Measurements from ENCODE around the gene RAB10.

Gene RAB10

GRCh38 chr2:26175466-26176278 lies 141.8 kb downstream of the RAB10 start:
- TF ChIP-seq GATA1 (IDR thresholded peaks at IDR 0.05; ENCODE audit: low read depth, low read length) (no peak), POLR2A (IDR thresholded peaks at IDR 0.05; ENCODE audit: low read length) (no peak)
- no peak for DNase-seq

- no peak for DNase-seq
Observed at GRCh38 chr2:26176279-26176615, 142.4 kb downstream of the RAB10 start.

DNA sequence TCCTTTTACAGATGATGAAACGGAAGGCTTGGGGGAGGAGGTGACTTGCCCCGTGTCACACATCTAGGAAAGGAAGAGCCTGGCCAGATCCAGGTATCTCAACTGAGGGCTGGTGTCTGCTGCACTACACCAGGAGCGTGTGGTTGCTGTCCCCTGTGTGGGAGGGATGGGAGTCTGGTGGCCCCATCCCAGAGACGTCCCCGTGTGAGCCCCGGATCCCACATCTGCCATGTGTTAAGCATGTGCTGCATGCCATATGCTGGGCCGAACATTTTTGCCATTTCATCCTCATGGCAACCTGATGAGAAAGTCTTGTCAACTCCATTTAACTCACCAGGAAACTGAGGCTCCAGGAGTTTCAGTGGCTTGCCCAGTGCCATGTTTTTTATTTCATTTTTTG lies 143.2 kb downstream of the RAB10 start:
- TF ChIP-seq POLR2A (IDR thresholded peaks at IDR 0.05; ENCODE audit: low read length) (no peak), GATA1 (IDR thresholded peaks at IDR 0.05; ENCODE audit: low read depth, low read length) (no peak)
- DNase-seq = no peak

More at GRCh38 chr2:26176279-26176615, 142.4 kb downstream of the RAB10 start:
- no peak for TF ChIP-seq POLR2A (IDR thresholded peaks at IDR 0.05; ENCODE audit: low read length)
- TF ChIP-seq GATA1 (IDR thresholded peaks at IDR 0.05; ENCODE audit: low read depth, low read length) = no peak

GRCh38 chr2:26178246-26178645 lies 144.4 kb downstream of the RAB10 start:
- no peak for TF ChIP-seq POLR2A (IDR thresholded peaks at IDR 0.05; ENCODE audit: low read length)
- TF ChIP-seq GATA1 (IDR thresholded peaks at IDR 0.05; ENCODE audit: low read depth, low read length) = no peak

DNA sequence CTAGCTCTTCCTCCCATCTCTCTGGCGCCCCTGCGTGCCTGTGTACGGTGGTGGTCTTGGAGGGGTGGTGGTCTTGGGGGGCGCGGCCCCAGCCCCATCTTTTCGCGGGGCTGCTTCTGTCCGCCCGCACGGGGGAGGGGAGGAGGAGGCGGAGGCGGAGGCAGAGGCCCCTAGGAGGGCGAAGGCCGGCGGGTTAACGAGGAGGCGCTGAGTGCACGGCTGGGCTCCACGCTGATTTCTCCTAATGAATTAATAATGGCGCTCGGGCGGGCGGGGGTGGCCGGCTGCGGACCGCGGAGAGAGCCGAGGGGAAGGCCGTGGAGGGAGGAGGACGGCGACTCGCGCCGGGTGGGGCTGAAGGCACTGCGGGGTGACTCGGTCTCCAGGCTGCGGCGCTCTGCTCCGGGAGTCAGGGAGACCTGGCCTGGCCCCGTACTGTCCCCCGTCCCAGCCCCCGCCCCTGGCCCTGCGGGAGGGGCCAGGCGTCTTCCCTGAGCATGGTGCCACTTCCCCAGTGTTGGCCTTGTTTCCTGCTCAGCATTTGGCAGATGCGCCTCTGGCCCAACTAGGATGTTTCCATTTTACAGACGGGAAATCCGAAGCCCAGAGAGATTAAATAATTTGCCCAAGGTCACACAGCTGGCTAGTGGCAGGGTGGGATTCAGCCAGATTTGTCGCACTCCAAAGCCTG lies 145.0 kb downstream of the RAB10 start:
- DNase-seq = peak; percentile 48 to 57
- TF ChIP-seq POLR2A (IDR thresholded peaks at IDR 0.05; ENCODE audit: low read length) = no peak

More at GRCh38 chr2:26178246-26178645, 144.4 kb downstream of the RAB10 start:
- no peak for DNase-seq

DNA sequence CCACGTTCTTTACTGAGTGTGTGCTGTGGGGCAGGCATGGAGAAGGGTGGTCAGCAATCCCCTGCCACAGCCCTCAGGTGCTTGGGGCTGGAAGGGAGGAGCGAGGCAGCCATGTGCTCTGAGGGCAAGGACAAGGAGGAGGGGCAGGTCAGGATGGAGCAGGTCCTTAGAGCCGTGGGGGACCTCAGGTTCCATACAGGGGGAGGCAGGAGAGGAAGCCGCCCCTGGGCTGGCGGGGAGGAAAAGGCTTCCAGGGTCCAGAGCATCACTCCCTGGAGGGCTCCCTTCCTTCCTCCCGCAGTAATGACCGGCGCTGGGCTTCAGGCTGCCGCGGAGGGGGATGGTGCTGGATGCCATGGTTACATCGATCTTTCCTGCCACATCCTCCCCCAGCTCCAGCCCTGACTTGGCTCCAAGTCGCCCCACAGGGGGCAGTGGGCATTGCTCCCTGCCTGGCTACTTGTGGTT lies 145.6 kb downstream of the RAB10 start:
- no peak for DNase-seq
- TF ChIP-seq POLR2A (IDR thresholded peaks at IDR 0.05; ENCODE audit: low read length) (no peak), GATA1 (IDR thresholded peaks at IDR 0.05; ENCODE audit: low read depth, low read length) (no peak)

DNA sequence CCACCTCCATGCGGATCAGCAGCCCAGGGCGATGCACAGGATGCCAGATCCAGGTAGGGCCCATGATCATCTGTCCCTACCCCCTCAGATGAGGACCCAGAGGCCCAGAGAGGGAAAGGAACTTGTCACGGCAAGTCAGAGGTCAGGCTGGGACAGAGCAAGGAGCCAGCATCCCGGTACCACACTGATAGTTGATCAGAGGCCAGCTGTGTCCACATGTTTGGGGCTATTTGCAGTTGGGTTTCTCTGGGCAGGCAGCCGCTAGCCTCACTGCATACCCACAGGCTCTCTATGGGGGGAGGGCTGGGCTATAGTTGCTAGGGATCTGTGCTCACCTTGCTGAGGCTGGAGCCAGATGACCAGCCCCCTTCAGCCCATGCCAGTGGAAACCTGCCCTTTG lies 148.6 kb downstream of the RAB10 start:
- TF ChIP-seq POLR2A (IDR thresholded peaks at IDR 0.05; ENCODE audit: low read length) = no peak
- no peak for TF ChIP-seq GATA1 (IDR thresholded peaks at IDR 0.05; ENCODE audit: low read depth, low read length)
- no peak for DNase-seq

DNA sequence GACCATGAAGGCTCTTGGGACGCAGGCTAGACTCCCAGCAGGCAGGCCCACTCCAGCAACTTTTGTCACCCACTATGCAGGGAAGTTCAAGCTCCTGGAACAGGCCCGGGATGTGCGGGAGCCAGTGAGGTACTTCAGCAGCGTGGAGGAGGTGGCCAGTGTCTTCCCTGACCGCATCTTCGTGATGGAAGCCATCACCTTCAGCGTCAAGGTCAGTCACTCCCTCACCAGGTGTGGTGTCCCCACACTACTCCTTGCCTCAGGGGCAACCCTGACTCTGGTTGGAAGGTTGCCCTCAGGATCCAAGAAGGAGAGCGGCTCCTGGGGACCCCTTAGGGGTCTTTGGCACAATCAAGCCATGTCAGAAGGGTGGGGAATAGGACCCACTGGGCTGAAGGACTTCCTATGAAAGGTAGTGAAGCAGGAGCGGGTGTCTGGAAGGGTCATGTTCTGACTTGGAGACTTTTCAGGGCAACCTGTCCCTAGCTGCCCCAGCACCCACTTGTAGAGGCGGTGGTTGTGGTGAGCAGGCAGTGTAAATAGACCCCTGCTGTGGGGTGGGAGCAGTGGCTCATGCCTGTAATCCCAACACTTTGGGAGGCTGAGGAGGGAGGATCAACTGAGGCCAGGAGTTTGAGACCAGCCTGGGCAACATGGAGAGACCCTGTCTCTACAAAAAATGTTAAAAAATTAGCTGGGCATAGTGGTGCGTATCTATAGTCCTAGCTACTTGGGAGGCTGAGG lies 149.2 kb downstream of the RAB10 start:
- TF ChIP-seq POLR2A (IDR thresholded peaks at IDR 0.05; ENCODE audit: low read length) = no peak
- no peak for TF ChIP-seq GATA1 (IDR thresholded peaks at IDR 0.05; ENCODE audit: low read depth, low read length)
- DNase-seq = no peak

DNA sequence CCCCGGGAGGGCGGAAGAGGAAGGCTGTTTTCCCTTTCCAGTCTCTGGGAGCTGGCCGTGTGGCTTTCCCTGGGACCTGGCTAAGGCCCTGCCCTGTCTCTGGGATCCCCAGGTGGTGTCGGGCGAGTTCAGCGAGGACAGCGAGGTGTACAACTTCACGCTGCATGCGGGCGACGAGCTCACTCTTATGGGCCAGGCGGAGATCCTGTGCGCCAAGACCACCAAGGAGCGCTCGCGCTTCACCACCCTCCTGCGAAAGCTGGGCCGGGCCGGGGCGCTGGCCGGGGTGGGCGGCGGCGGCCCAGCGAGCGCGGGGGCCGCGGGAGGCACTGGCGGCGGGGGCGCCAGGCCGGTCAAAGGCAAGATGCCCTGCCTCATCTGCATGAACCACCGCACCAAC lies 150.2 kb downstream of the RAB10 start:
- DNase-seq = no peak
- TF ChIP-seq POLR2A (IDR thresholded peaks at IDR 0.05; ENCODE audit: low read length) = no peak
- TF ChIP-seq GATA1 (IDR thresholded peaks at IDR 0.05; ENCODE audit: low read depth, low read length) = no peak

DNA sequence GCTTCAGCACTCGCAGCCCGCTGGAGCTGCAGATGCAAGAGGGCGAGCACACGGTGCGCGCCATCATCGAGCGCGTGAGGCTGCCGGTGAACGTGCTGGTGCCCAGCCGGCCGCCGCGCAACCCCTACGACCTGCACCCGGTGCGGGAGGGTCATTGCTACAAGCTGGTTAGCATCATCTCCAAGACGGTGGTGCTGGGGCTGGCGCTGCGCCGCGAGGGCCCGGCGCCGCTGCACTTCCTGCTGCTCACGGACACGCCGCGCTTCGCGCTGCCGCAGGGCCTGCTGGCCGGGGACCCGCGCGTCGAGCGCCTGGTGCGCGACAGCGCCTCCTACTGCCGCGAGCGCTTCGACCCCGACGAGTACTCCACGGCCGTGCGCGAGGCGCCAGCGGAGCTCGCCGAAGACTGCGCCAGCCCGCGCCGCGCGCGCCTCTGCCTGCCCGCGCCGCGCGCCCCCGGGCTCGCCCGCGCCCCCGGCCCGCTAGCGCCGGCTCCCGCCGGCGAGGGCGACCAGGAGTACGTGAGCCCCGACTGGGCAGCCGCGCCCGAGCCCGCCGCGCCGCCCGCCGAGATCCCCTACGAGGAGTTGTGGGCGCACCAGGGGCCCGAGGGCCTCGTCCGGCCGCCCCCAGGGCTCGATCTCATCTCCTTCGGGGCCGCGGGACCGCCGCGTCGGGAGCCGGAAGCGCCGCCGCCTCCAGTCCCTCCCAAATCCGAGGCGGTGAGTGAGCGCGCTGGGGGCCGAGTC lies 150.8 kb downstream of the RAB10 start:
- TF ChIP-seq POLR2A (IDR thresholded peaks at IDR 0.05; ENCODE audit: low read length) (no peak), GATA1 (IDR thresholded peaks at IDR 0.05; ENCODE audit: low read depth, low read length) (no peak)
- peak; percentile 91 to 94 for DNase-seq

DNA sequence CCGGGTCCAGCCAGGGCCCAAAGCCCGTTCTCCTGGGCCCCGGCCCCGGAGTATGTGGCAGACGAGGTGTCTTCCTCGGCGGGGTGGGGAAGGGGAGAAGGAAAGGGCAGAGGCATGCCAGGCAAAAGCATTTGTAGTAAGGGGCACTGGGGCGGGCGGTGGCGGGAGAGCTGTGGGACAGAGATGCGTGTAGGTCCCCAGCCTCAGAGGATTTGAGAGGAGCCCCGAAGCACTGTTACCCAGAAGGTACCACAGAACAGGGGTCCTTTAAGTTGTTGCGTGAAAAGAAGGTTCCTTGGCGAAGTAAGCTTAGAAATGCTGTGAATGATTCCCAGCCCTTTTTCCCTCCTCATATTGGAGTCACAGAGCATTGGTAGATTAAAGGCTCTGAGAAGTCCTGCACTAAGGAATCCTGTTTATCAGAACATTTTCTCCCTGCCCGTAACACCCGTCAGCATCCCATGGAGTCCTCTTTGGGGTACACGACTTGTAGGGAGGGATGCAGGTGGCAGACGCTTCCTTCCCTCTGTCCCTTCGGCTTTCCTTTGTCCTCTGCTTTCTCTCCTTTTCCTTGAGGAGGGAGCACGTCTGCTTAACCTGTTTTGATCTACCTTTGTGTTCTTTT lies 151.5 kb downstream of the RAB10 start:
- TF ChIP-seq GATA1 (IDR thresholded peaks at IDR 0.05; ENCODE audit: low read depth, low read length) = no peak
- TF ChIP-seq POLR2A (IDR thresholded peaks at IDR 0.05; ENCODE audit: low read length) = no peak
- peak in 1 of 2 experiments; percentile 53 for DNase-seq

DNA sequence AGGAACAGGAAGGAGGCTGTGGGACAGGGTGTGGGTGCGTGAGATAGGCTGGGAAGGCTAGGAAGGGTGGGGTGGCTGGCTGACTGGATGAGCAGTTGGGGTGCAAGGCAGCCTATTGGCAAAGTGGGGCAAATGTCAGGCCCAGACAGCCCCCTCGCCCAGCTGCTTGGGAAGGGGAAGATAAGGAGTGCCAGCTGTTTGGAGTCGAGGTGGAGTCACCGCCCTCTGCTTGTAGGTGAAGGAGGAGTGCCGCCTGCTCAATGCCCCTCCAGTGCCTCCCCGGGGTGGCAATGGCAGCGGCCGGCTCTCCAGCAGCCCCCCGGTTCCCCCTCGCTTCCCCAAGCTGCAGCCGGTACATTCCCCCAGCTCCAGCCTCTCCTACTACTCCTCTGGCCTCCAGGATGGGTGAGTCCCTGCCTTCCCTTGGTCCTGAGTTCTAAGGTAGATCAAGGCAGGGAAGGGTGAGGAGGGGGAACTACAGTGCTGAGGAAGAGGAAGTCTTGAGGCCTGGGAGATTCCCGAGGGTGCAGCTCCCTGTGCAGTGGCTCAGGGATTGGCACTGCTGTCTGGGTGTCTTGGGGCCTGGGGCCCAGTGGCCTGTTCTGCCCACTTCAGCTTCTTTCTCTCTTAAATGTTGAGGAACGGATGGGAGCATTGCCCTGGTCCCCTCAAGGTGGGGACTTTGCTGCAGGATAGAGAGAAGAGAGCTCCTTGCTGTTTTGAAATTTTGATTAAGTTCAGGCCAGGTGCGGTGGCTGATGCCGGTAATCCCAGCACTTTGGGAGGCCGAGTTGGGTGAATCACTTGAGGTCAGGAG lies 152.3 kb downstream of the RAB10 start:
- TF ChIP-seq GATA1 (IDR thresholded peaks at IDR 0.05; ENCODE audit: low read depth, low read length) (no peak), POLR2A (IDR thresholded peaks at IDR 0.05; ENCODE audit: low read length) (no peak)
- DNase-seq = peak; percentile 36 to 52
